Ectodermal cell (in vitro differentiated cells): ENCODE results near the gene PIGM.

Experiments
- H3K27ac ChIP-seq: 2 replicates; pipeline ENCODE4 v1.7.0; 2013; ENCODE audit warnings: mild to moderate bottlenecking, low read depth, low read length; ENCODE audit not compliant: insufficient read depth, poor library complexity, severe bottlenecking
- H3K27me3 ChIP-seq: 2 replicates; pipeline ENCODE4 v1.7.0; 2013; ENCODE audit warnings: mild to moderate bottlenecking, low read length; ENCODE audit not compliant: insufficient read depth, control insufficient read depth, poor library complexity, severe bottlenecking
- H3K36me3 ChIP-seq: one replicate; pipeline ENCODE4 v1.7.0; 2013; ENCODE audit warnings: low read length; ENCODE audit not compliant: control insufficient read depth, insufficient read depth
- H3K4me1 ChIP-seq: one replicate; pipeline ENCODE4 v1.7.0; 2013; ENCODE audit warnings: low read length; ENCODE audit not compliant: control insufficient read depth, insufficient read depth
- H3K4me3 ChIP-seq: 2 replicates; pipeline ENCODE4 v1.7.0; 2013; ENCODE audit warnings: low read depth, low read length, control low read depth; ENCODE audit not compliant: insufficient read depth
- H3K9me3 ChIP-seq: 2 replicates; pipeline ENCODE4 v1.7.0; 2013; ENCODE audit warnings: mild to moderate bottlenecking, low read length, moderate library complexity; ENCODE audit not compliant: control insufficient read depth
- WGBS, 2 experiments: methylation state at CpG; one replicate each; pipeline ENCODE4 v1.1.7; 2013; ENCODE audit warnings: missing lambda C conversion rate in 2 of 2; 5-methylcytosine and 5-hydroxymethylcytosine counted together

PIGM gene

GRCh38 chr1:159981351-159982055, 50.3 kb downstream of the PIGM start:
- H3K4me1 ChIP-seq, result no peaks in the 10 kb centered on the region
- no peak overlapping the region for H3K27ac ChIP-seq
- no peaks in the 10 kb centered on the region for H3K27me3 ChIP-seq
- no peak overlapping the region for H3K4me3 ChIP-seq
- WGBS, 2 experiments, result 91 to 94% methylated on average over 6 of the region's 6 CpGs
- no peaks in the 10 kb centered on the region for H3K9me3 ChIP-seq
- no peaks in the 10 kb centered on the region for H3K36me3 ChIP-seq

GRCh38 chr1:159980786-159981185, 51.0 kb downstream of the PIGM start:
- Histone ChIP-seq H3K36me3 (no peaks in the 10 kb centered on the region), H3K4me3 (no peak overlapping the region), H3K27ac (no peak overlapping the region), H3K9me3 (no peaks in the 10 kb centered on the region), H3K27me3 (no peaks in the 10 kb centered on the region), H3K4me1 (no peaks in the 10 kb centered on the region)
- WGBS, 2 experiments, result 95 to 97% methylated on average over 7 of the region's 7 CpGs

DNA sequence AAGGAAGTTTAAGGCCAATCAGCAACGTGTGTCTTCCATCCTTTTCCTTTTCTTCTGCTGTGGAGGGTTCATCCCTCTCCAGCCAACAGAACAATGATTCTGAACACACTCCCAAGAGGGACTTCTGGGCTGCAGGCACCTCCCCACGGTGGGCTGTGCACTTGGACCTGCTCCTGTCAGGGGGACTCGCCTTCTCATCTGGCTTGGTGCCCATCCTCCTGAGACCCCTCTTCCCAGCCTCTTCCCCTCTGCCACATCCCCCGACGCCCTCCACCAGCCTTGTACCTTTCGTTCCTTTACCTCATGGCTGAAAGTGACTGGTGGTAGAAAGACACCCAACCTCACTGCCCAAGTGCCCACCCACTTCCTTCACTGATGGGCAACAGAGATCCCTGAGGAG, 51.7 kb downstream of the PIGM start:
- no peaks in the 10 kb centered on the region for H3K4me1 ChIP-seq
- H3K27me3 ChIP-seq, result no peaks in the 10 kb centered on the region
- H3K36me3 ChIP-seq, result no peaks in the 10 kb centered on the region
- no peak overlapping the region for H3K4me3 ChIP-seq
- H3K9me3 ChIP-seq, result no peaks in the 10 kb centered on the region
- no peak overlapping the region for H3K27ac ChIP-seq
- WGBS, 2 experiments, result 72 to 73% methylated on average over 6 of the region's 6 CpGs

DNA sequence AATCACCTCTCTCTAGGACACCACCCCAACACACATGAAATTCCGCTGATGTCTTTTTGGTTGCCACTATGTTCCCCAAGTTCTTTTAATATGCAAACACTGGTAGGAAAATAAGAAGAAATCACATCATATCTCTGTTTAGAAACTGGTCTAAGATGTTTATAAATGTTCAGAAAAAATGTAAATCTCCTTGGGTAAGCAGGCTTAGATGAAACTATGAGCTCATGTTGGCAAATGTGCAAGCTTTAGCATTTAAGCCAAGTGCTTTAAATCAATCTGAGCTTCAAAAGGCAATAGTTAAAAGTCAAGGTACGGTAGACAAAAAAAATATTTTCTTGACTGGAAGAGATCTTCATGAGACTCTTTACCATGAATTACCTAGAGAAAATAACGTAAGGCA, 52.5 kb downstream of the PIGM start:
- no peaks in the 10 kb centered on the region for H3K27me3 ChIP-seq
- no peaks in the 10 kb centered on the region for H3K4me1 ChIP-seq
- H3K4me3 ChIP-seq, result no peak overlapping the region
- WGBS, 2 experiments, result 100% methylated on average over 2 to 3 of the region's 3 CpGs
- H3K36me3 ChIP-seq, result no peaks in the 10 kb centered on the region
- H3K27ac ChIP-seq, result no peak overlapping the region
- H3K9me3 ChIP-seq, result no peaks in the 10 kb centered on the region

GRCh38 chr1:159978107-159978398, 53.7 kb downstream of the PIGM start:
- Histone ChIP-seq H3K9me3 (no peaks in the 10 kb centered on the region), H3K4me1 (no peaks in the 10 kb centered on the region), H3K27me3 (no peaks in the 10 kb centered on the region), H3K36me3 (no peaks in the 10 kb centered on the region), H3K27ac (no peak overlapping the region), H3K4me3 (no peak overlapping the region)
- WGBS, 2 experiments, result 92 to 93% methylated on average over 2 of the region's 2 CpGs

DNA sequence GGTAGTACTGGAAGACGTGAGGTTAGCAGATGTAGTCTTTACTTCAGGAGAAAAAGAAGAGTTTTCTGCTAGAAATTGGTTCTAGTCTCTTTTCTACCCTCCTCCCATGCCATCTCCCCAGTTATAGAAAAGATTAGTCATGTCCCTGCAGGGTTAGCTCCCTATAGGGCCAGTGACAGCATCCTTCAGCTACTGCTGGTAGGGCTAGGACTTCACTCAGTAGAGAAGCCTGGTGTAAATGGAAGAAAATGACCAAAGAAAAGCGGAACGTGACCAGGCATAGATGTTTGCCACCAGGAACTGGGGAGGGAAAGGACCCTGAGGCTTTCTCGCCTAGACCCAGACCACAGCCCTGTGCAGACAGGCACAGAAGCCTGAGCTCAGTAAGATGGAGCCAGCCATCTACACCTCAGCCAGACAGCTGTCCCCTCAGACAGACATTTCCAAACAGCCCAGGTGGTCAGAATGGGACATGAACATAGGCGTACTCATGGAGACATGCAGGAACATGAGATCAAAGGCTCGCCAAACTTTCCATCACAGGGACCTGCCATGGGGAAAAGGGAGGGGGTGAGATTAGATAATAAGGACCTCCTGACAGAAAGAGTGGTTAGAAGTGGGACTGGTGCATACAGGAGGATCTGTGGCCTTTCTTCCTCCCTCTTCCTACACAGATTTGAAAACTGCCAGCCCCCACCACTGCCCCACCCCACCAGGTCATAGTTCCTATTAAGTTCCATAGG, 54.3 kb downstream of the PIGM start:
- 90 to 94% methylated on average over 6 of the region's 6 CpGs for WGBS, 2 experiments
- Histone ChIP-seq H3K4me3 (no peak overlapping the region), H3K9me3 (no peaks in the 10 kb centered on the region), H3K27me3 (no peaks in the 10 kb centered on the region), H3K4me1 (no peaks in the 10 kb centered on the region), H3K36me3 (no peaks in the 10 kb centered on the region), H3K27ac (no peak overlapping the region)
